HG03354 (cell line): Measurements from ENCODE around the gene ARIH2.
"Not testable (repeated sequence)": the region's sequence is repeated elsewhere in the genome, so short reads cannot be mapped to it uniquely, and the experiment has no call there.

Experiments
- ATAC-seq: cut with Tn5 transposase; IDR thresholded peaks from one replicate; pipeline ENCODE4 v1.9.1; 2021; ENCODE audit warnings: mild to moderate bottlenecking; ENCODE audit not compliant: unreplicated experiment, poor library complexity, severe bottlenecking

ARIH2 gene

GRCh38 chr3:48918388-48919214 is at the start of gene ARIH2:
TSS of gene ARIH2 (plus strand) at chr3:48918842. CDS start at chr3:48927559, 8,717 bp downstream.
- peak; percentile 84 for ATAC-seq

GRCh38 chr3:48877671-48878070 is 41.0 kb upstream of the ARIH2 start:
- no peak for ATAC-seq

GRCh38 chr3:48879307-48879993 is 39.2 kb upstream of the ARIH2 start:
- no peak for ATAC-seq

- ATAC-seq = no peak
These were observed 38.7 kb upstream of the ARIH2 start for GRCh38 chr3:48879994-48880377.

- no peak for ATAC-seq
These were observed 37.6 kb upstream of the ARIH2 start for GRCh38 chr3:48881006-48881405.

- ATAC-seq = no peak
These were observed 37.0 kb upstream of the ARIH2 start for GRCh38 chr3:48881652-48882114.

GRCh38 chr3:48885753-48886152 is 32.9 kb upstream of the ARIH2 start:
- no peak for ATAC-seq

GRCh38 chr3:48891606-48892005 is 27.0 kb upstream of the ARIH2 start:
- ATAC-seq = no peak

GRCh38 chr3:48894516-48894915 is 24.1 kb upstream of the ARIH2 start:
- no peak for ATAC-seq

- ATAC-seq = no peak
These were observed 21.7 kb upstream of the ARIH2 start for GRCh38 chr3:48896936-48897335.

GRCh38 chr3:48897460-48898376 is 20.9 kb upstream of the ARIH2 start:
- ATAC-seq = no peak

GRCh38 chr3:48898383-48899234 is 20.0 kb upstream of the ARIH2 start, which contains the start of gene SLC25A20:
TSS of gene SLC25A20 (minus strand) at chr3:48898882. CDS start at chr3:48898794, 88 bp downstream.
- ATAC-seq = peak; percentile 94

- no peak for ATAC-seq
These were observed 19.4 kb upstream of the ARIH2 start for GRCh38 chr3:48899273-48899672.

GRCh38 chr3:48907026-48907425 is 11.6 kb upstream of the ARIH2 start:
- not testable (repeated sequence) for ATAC-seq

GRCh38 chr3:48915296-48915695 is 3.3 kb upstream of the ARIH2 start:
- ATAC-seq = no peak

- peak; percentile 20 for ATAC-seq
These were observed 835 bp downstream of the ARIH2 start for GRCh38 chr3:48919215-48920138.

GRCh38 chr3:48926425-48927392 is 8.1 kb downstream of the ARIH2 start:
- no peak for ATAC-seq
